ENCODE measurements around the gene IQCN.

The IQCN gene

GRCh38 chr19:18286973-18287635, 12.9 kb upstream of the IQCN start:
- TF ChIP-seq CTCF (IDR thresholded peaks at IDR 0.05; ENCODE audit: control insufficient read depth, extremely low read depth, insufficient read depth), result no peak
- no peak overlapping the region for H3K4me3 ChIP-seq (ENCODE audit: low read depth, low read length)
- DNase-seq (ENCODE audit: low read depth), result no peak

- DNase-seq (ENCODE audit: low read depth), result no peak
- no peak for TF ChIP-seq CTCF (IDR thresholded peaks at IDR 0.05; ENCODE audit: control insufficient read depth, extremely low read depth, insufficient read depth)
- H3K4me3 ChIP-seq (ENCODE audit: low read depth, low read length), result no peak overlapping the region
Measured at GRCh38 chr19:18284712-18285360, 10.6 kb upstream of the IQCN start.

- no peak overlapping the region for H3K4me3 ChIP-seq (ENCODE audit: low read depth, low read length)
- DNase-seq (ENCODE audit: low read depth), result no peak
- no peak for TF ChIP-seq CTCF (IDR thresholded peaks at IDR 0.05; ENCODE audit: control insufficient read depth, extremely low read depth, insufficient read depth)
Measured at GRCh38 chr19:18283338-18283737, 9.1 kb upstream of the IQCN start.

GRCh38 chr19:18282788-18283141, 8.5 kb upstream of the IQCN start:
- DNase-seq (ENCODE audit: low read depth), result no peak
- no peak for TF ChIP-seq CTCF (IDR thresholded peaks at IDR 0.05; ENCODE audit: control insufficient read depth, extremely low read depth, insufficient read depth)
- H3K4me3 ChIP-seq (ENCODE audit: low read depth, low read length), result peak overlapping the region; percentile 61

GRCh38 chr19:18282021-18282787, 8.0 kb upstream of the IQCN start:
- peak overlapping the region; percentile 61 for H3K4me3 ChIP-seq (ENCODE audit: low read depth, low read length)
- DNase-seq (ENCODE audit: low read depth), result no peak
- no peak for TF ChIP-seq CTCF (IDR thresholded peaks at IDR 0.05; ENCODE audit: control insufficient read depth, extremely low read depth, insufficient read depth)

- peak within 1 kb of the TSS; percentile 89 for H3K4me3 ChIP-seq (ENCODE audit: low read depth, low read length)
- TF ChIP-seq CTCF (IDR thresholded peaks at IDR 0.05; ENCODE audit: control insufficient read depth, extremely low read depth, insufficient read depth), result 0 out of 2 replicates have a peak, but pooled peaks have one; percentile 18
- DNase-seq (ENCODE audit: low read depth), result peak; percentile 88
Measured at GRCh38 chr19:18281082-18282020, 7.1 kb upstream of the IQCN start, which contains the start of gene JUND. Gene JUND, minus strand, starts transcription at chr19:18281622. Its CDS starts 138 bp downstream, at chr19:18281484.

All from LNCaP clone FGC (cell line).